Mesangial cell (primary cell): ENCODE results near the gene BAMBI. TPM values are rescaled to one million over a fixed set of nuclear protein-coding genes. Genes with fewer than 3 reads are reported as not detected.

ENCODE experiments used
- total RNA-seq: library from RNA; depleted of rRNA; stranded (reverse); fragments of >200 nt; gene quantifications from 2 replicates; pipeline ENCODE4 v1.2.3, GENCODE V29; 2015

BAMBI gene, protein sequence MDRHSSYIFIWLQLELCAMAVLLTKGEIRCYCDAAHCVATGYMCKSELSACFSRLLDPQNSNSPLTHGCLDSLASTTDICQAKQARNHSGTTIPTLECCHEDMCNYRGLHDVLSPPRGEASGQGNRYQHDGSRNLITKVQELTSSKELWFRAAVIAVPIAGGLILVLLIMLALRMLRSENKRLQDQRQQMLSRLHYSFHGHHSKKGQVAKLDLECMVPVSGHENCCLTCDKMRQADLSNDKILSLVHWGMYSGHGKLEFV
- total RNA-seq = 8.6 and 26.4 TPM in 2 replicates

DNA sequence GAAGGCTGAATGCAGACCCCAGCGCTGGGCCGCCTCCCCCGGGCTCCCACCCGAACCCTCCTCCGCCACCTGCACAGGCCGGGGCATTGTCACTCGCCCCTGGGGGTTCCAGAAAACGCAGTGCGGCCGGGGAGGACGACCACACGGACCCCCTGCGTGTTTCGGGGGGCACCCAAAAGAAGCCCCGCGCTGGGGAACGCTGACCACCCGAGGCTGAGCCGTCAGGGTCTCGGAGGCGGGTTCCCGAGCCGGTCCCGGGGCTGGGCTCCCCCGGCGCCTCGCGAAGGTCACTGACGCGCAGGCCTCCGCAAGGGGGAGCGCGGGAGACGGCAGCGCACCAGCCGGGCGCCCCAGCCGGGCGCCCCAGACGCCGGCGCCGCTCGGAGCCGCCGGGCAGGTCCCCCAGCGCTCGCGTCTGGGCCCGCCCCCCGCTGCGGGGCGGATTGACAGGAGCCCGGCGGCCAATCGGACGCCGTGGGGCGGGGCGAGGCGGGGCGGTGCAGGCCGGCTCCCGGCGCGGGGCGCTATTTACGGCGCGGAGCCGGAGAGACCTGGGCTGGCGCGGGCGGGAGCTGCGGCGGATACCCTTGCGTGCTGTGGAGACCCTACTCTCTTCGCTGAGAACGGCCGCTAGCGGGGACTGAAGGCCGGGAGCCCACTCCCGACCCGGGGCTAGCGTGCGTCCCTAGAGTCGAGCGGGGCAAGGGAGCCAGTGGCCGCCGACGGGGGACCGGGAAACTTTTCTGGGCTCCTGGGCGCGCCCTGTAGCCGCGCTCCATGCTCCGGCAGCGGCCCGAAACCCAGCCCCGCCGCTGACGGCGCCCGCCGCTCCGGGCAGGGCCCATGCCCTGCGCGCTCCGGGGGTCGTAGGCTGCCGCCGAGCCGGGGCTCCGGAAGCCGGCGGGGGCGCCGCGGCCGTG is at the start of gene BAMBI:
Gene BAMBI (plus strand): TSS at position 554 of the 920 bp plus-strand sequence. CDS start 377 bp downstream, outside the sequence.

Other genes with a start within 250 kb of the BAMBI start
- 48.1 and 50.7 TPM in 2 replicates for gene WAC, start 144.4 kb upstream of the BAMBI start, total RNA-seq